Mucosa of descending colon (tissue), 3 donors: ENCODE data around the gene CNTN4. TPM values are rescaled to one million over a fixed set of nuclear protein-coding genes. Genes with fewer than 3 reads are reported as not detected.

ENCODE experiments used
- ATAC-seq: fragments of 200-7000 bp; cut with Tn5 transposase; one replicate; pipeline ENCODE4 v1.9.1; 2020; ENCODE audit warnings: mild to moderate bottlenecking, moderate library complexity
- DNase-seq, 3 donors: peaks; one replicate each; pipeline ENCODE4 v3.0.0-alpha.2; 2020
- H3K36me3 ChIP-seq: fragments of 200-600 bp; one replicate; pipeline ENCODE4 v1.8.0; 2021; ENCODE audit warnings: low read depth, mild to moderate bottlenecking
- H3K4me1 ChIP-seq: fragments of 200-600 bp; one replicate; pipeline ENCODE4 v1.8.0; 2021; ENCODE audit warnings: low read depth, mild to moderate bottlenecking
- H3K4me3 ChIP-seq: fragments of 200-600 bp; one replicate; pipeline ENCODE4 v1.8.0; 2021; ENCODE audit warnings: mild to moderate bottlenecking
- H3K9me3 ChIP-seq: fragments of 200-600 bp; one replicate; pipeline ENCODE4 v1.8.0; 2021; ENCODE audit warnings: mild to moderate bottlenecking
- intact Hi-C, 2 donors: fragments of 100-400 bp; cut with DNase I in 1 of 2; cut with micrococcal nuclease in 1 of 2; formaldehyde crosslinking; loops; one replicate each; pipeline versions ENCODE4 v1.11.0 to v1.11.1; 2022; cut with DNase I, micrococcal nuclease
- total RNA-seq, 3 donors: library from RNA; stranded (reverse); fragmentation: NEBNext Ultra II Directional in 2 of 3; extraction: Animal tissue kit (Norgen Biotek cat#: 25700) in 2 of 3; gene quantifications; one replicate each; pipeline versions ENCODE4 v1.2.1 to v1.2.4, GENCODE V29; 2021 to 2023
- TF ChIP-seq, protein P1 (sequence below): fragments of 200-600 bp; IDR thresholded peaks from one replicate; pipeline ENCODE4 v1.8.0; 2022; ENCODE audit warnings: antibody characterized with exemption, mild to moderate bottlenecking
- donor health status: DM: no; HTN: no; CAD: no; lungs with moderate emphysema.
- donor health status: DM: no; HTN: no; CAD: no.
- donor health status: DM: no; HTN: yes; CAD: no.

CNTN4 gene
- total RNA-seq, 3 donors from 2014 or later, result 7.8 to 41.1 (median 13.4) TPM

DNA sequence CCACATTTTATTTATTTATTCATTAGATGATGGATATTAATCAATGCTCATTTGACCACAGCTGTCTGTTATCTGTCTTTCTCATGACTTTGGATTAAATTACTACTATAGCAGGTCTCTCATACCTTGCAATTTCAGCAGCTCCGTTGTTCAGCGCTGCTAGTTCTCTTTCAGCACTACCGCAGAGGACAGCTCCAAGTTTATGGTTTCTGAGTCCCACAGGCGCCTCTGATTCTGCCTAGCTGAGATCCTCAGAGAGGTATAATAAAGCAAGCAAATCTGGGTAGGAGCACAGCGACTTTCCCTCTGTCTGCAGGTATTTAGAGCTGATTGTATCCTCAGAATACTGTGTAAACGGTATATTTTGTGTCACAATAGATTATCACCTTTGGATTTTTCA is 204.9 kb downstream of the CNTN4 start:
- ATAC-seq, result peak; percentile 49
- peak in 1 of 3 donors; percentile 70 for DNase-seq

GRCh38 chr3:2311022-2311421 is 212.4 kb downstream of the CNTN4 start:
- no peaks in the 10 kb centered on the region for H3K36me3 ChIP-seq
- TF ChIP-seq, protein P1, sequence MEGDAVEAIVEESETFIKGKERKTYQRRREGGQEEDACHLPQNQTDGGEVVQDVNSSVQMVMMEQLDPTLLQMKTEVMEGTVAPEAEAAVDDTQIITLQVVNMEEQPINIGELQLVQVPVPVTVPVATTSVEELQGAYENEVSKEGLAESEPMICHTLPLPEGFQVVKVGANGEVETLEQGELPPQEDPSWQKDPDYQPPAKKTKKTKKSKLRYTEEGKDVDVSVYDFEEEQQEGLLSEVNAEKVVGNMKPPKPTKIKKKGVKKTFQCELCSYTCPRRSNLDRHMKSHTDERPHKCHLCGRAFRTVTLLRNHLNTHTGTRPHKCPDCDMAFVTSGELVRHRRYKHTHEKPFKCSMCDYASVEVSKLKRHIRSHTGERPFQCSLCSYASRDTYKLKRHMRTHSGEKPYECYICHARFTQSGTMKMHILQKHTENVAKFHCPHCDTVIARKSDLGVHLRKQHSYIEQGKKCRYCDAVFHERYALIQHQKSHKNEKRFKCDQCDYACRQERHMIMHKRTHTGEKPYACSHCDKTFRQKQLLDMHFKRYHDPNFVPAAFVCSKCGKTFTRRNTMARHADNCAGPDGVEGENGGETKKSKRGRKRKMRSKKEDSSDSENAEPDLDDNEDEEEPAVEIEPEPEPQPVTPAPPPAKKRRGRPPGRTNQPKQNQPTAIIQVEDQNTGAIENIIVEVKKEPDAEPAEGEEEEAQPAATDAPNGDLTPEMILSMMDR, result no peak
- H3K4me1 ChIP-seq, result no peaks in the 10 kb centered on the region
- no peak for ATAC-seq
- no peak for DNase-seq
- no peaks in the 10 kb centered on the region for H3K9me3 ChIP-seq
- no peak overlapping the region for H3K4me3 ChIP-seq
- intact Hi-C loops, result no loop called here

More for the DNA sequence above, 204.9 kb downstream of the CNTN4 start:
- intact Hi-C loops, result no loop called here
- TF ChIP-seq, protein P1, result no peak
- Histone ChIP-seq H3K9me3 (no peaks in the 10 kb centered on the region), H3K4me1 (no peaks in the 10 kb centered on the region), H3K36me3 (no peaks in the 10 kb centered on the region), H3K4me3 (no peak overlapping the region)

DNA sequence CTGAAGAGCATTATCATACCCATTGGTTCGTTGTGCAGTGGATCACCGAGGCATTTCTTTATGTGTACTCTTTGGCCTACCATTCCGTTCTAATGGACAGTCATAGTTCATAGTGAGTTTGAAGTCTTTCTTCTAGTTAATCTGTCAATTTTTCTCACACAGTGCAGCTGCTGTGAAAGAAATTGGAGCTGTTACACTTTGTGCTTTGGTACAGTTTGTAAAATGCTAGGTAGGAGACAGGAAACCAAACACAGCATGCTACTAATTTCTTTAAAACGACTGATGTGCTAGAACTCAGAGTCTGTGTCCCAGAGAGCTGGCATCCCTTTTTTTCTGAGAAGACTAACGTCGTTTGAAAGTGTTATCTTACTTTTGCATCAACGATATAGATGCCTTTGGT is 218.9 kb downstream of the CNTN4 start:
- intact Hi-C loops, result no loop called here
- ATAC-seq, result no peak
- Histone ChIP-seq H3K4me3 (no peak overlapping the region), H3K9me3 (no peaks in the 10 kb centered on the region), H3K4me1 (no peaks in the 10 kb centered on the region), H3K36me3 (no peaks in the 10 kb centered on the region)
- no peak for DNase-seq
- TF ChIP-seq, protein P1, result no peak

DNA sequence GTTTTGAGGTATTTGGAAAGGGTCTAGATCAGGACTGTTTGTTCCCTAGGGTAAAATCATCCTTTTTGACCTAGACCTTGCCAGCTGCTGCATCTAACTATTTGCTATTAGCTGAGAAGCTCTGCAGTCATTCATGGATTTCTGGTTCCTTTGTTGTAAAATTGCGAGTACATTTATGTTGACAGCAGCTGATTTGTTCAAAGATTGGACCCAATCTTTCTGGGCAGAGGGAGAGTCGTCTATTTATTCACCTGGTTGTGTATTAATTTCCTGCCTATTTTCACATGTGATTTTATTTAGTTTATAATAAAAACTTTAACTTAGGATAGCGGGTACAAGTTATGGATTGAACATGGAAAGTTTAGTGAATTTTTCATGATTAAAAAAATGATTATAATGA is 236.3 kb downstream of the CNTN4 start:
- no peak for DNase-seq
- intact Hi-C loops, result no loop called here
- ATAC-seq, result no peak
- H3K36me3 ChIP-seq, result no peaks in the 10 kb centered on the region
- no peak overlapping the region for H3K4me3 ChIP-seq
- H3K9me3 ChIP-seq, result no peaks in the 10 kb centered on the region
- H3K4me1 ChIP-seq, result no peaks in the 10 kb centered on the region
- TF ChIP-seq, protein P1, result no peak

DNA sequence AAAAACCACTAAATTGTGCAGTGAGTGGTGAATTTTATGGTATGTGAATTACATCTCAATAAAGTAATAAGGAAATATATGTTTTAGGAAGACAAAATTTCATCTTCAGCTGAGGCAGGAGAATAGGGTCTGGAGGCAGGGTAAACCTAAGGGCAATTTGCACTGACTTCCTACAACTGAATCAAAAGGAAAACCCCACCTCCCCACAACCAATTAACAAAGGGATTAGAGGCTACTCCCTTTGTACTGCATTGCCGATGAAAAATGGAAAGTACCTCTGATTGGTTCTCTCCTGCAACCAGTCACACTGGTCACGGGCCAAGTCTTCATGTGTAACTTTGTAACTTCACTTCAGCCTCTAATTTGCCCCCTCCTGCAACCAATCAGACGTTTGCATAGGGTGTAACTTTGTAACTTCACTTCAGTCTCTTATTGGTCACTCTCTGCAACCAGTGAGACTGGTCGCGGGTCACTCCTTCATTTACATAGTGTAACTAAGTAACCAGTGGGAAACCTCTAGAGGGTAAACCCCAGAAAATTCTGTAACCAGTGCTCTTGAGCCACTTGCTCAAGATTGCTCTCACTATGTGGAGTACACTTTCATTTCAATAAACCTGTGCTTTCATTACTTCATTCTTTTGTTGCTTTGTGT is 244.5 kb downstream of the CNTN4 start:
- no peaks in the 10 kb centered on the region for H3K36me3 ChIP-seq
- no peak overlapping the region for H3K4me3 ChIP-seq
- DNase-seq (peak in 1 of 3 donors; percentile 40), ATAC-seq (peak; percentile 64)
- no peaks in the 10 kb centered on the region for H3K9me3 ChIP-seq
- TF ChIP-seq, protein P1, result no peak
- H3K4me1 ChIP-seq, result peaks cover 6% of the 10 kb centered on the region
- intact Hi-C loops, result no loop called here
